C4-2B (cell line): Measurements from ENCODE around the gene RMDN3.

Source experiments
- CTCF ChIP-seq: fragments of 450-650 bp; conservative IDR thresholded peaks from 2 replicates; pipeline ENCODE4 v1.5.1; 2017; ENCODE audit warnings: mild to moderate bottlenecking
- ZFX ChIP-seq: fragments of 450-650 bp; IDR thresholded peaks from 2 replicates; pipeline ENCODE4 v1.6.1; 2017

DNA sequence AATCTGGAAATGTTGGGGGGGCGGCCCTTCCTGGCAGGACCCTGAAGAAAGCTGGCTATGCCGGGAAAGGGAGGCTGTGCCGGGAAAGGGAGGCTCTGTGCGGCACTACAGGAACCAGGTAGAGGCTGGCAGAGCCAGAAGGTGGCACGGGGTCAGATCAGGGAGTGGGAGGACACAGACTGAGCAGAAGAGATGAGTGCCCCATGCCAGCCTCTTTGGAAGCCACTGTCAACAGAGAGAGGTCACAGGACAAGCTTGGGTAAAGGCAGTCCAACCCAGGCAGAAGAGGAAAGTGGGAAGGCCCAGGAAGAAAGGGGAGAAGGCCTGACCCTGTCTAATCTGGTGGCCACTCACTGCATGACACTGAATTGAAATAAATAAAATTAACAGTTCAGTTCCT is 16.2 kb upstream of the RMDN3 start:
- no peak for TF ChIP-seq CTCF
- TF ChIP-seq ZFX = no peak
